H1 (cell line): ENCODE data around the gene EFCAB6. TPM values are rescaled to one million over a fixed set of nuclear protein-coding genes. Genes with fewer than 3 reads are reported as not detected.

Experiments used
- CTCF ChIA-PET: fragments of 300-600 bp; sonication (Branson Sonifier 250); formaldehyde crosslinking; loops from one replicate; lab custom pipeline; 2021; ENCODE audit not compliant: partially characterized antibody; lab: Charles Lee
- POLR2A ChIA-PET: fragments of 300-600 bp; sonication (Branson Sonifier 250); formaldehyde crosslinking; loops from one replicate; lab custom pipeline; 2021; ENCODE audit warnings: inconsistent platforms; ENCODE audit not compliant: partially characterized antibody; lab: Charles Lee
- DNase-seq, 2 experiments: peaks; one replicate each; pipeline versions ENCODE4 v3.0.0 to v3.0.0-alpha.2; 2010 to 2022; ENCODE audit warnings: low spot score in 2 of 2, low read depth in 1 of 2, mixed read lengths in 1 of 2
- FAIRE-seq: peaks from 2 replicates; lab custom pipeline; 2011; peaks lifted over from hg19 to GRCh38; lab: Jason Lieb, UNC
- H2AFZ ChIP-seq: 2 replicates; pipeline ENCODE4 v1.8.1; 2012; ENCODE audit warnings: low read length, inconsistent platforms
- H2AK5ac ChIP-seq: 2 replicates; pipeline ENCODE4 v1.6.1; 2013; ENCODE audit warnings: low read depth, low read length
- H2BK120ac ChIP-seq: replicated peaks from 2 replicates; pipeline ENCODE3; 2013; ENCODE audit warnings: low read depth, low read length, inconsistent platforms
- H2BK12ac ChIP-seq: 2 replicates; pipeline ENCODE4 v1.6.1; 2013; ENCODE audit warnings: low read depth, low read length
- H2BK15ac ChIP-seq: 2 replicates; pipeline ENCODE4 v1.6.1; 2013; ENCODE audit warnings: low read length
- H2BK20ac ChIP-seq: 2 replicates; pipeline ENCODE4 v1.6.1; 2013; ENCODE audit warnings: low read length
- H2BK5ac ChIP-seq: 2 replicates; pipeline ENCODE4 v1.6.1; 2013; ENCODE audit warnings: low read depth, low read length
- H3K14ac ChIP-seq: 2 replicates; pipeline ENCODE4 v1.6.1; 2013; ENCODE audit warnings: inconsistent platforms; ENCODE audit not compliant: insufficient read length
- H3K18ac ChIP-seq: 2 replicates; pipeline ENCODE4 v1.6.1; 2013; ENCODE audit warnings: low read length; ENCODE audit errors: extremely low read depth
- H3K23ac ChIP-seq: 2 replicates; pipeline ENCODE4 v1.6.1; 2013; ENCODE audit warnings: inconsistent platforms; ENCODE audit not compliant: insufficient read length
- H3K23me2 ChIP-seq: 2 replicates; pipeline ENCODE4 v1.6.1; 2013; ENCODE audit warnings: low read depth, low read length
- H3K27ac ChIP-seq: 2 replicates; pipeline ENCODE4 v1.6.1; 2011; ENCODE audit warnings: low read depth, low read length, inconsistent platforms
- H3K27me3 ChIP-seq, 4 experiments: replicated peaks in 1 of 4; 1 replicate in 1 of 4; 2 replicates in 3 of 4; pipeline versions ENCODE4 v1.6.1 to v1.8.1; 2011 to 2013; ENCODE audit warnings: low read length in 3 of 4, mild to moderate bottlenecking in 3 of 4, inconsistent platforms in 2 of 4, mixed read lengths in 2 of 4, moderate library complexity in 1 of 4; ENCODE audit not compliant: control insufficient read depth in 3 of 4, insufficient read depth in 3 of 4; ENCODE audit errors: extremely low read depth in 1 of 4
- H3K36me3 ChIP-seq, 4 experiments: 2 replicates each; pipeline versions ENCODE4 v1.6.1 to v1.8.1; 2011 to 2013; ENCODE audit warnings: mild to moderate bottlenecking in 4 of 4, low read length in 3 of 4, moderate library complexity in 2 of 4, control low read depth in 1 of 4, inconsistent platforms in 1 of 4; ENCODE audit not compliant: insufficient read depth in 4 of 4, control insufficient read depth in 2 of 4
- H3K4ac ChIP-seq: replicated peaks from 2 replicates; pipeline ENCODE3; 2013; ENCODE audit warnings: low read length, low read depth, mixed read lengths, inconsistent platforms; ENCODE audit not compliant: insufficient read length
- H3K4me1 ChIP-seq, 4 experiments: replicated peaks in 1 of 4; 1 replicate in 1 of 4; 2 replicates in 3 of 4; pipeline versions ENCODE4 v1.6.1 to v1.8.1; 2011 to 2013; ENCODE audit warnings: low read length in 3 of 4, inconsistent platforms in 2 of 4, mixed read lengths in 1 of 4; ENCODE audit not compliant: insufficient read depth in 4 of 4, control insufficient read depth in 3 of 4
- H3K4me2 ChIP-seq, 2 experiments: 2 replicates each; pipeline versions ENCODE4 v1.6.1 to v1.8.1; 2011 to 2013; ENCODE audit warnings: low read depth in 2 of 2, low read length in 2 of 2, control low read depth in 1 of 2, inconsistent platforms in 1 of 2, mild to moderate bottlenecking in 1 of 2; ENCODE audit not compliant: insufficient read depth in 1 of 2
- H3K4me3 ChIP-seq, 4 experiments: fragments of 200-600, 300-600 bp in 1 of 4; sonication (generic), shearing (Covaris generic), sonication (Bioruptor Twin) in 1 of 4; 2 replicates each; pipeline versions ENCODE4 v1.5.1 to v1.8.1; 2011 to 2016; ENCODE audit warnings: low read length in 4 of 4, low read depth in 3 of 4, control low read depth in 2 of 4, inconsistent platforms in 2 of 4, mild to moderate bottlenecking in 2 of 4, mixed read lengths in 1 of 4, moderate library complexity in 1 of 4; ENCODE audit not compliant: insufficient read depth in 2 of 4; ENCODE audit errors: extremely low read depth in 1 of 4
- H3K56ac ChIP-seq: replicated peaks from 2 replicates; pipeline ENCODE3; 2013; ENCODE audit warnings: low read depth, mild to moderate bottlenecking, mixed read lengths, low read length, inconsistent platforms; ENCODE audit not compliant: insufficient read length
- H3K79me1 ChIP-seq: 2 replicates; pipeline ENCODE4 v1.6.1; 2013; ENCODE audit warnings: low read depth, low read length, control low read depth
- H3K79me2 ChIP-seq, 2 experiments: 2 replicates each; pipeline versions ENCODE4 v1.6.1 to v1.8.1; 2012 to 2013; ENCODE audit warnings: low read length in 2 of 2, mild to moderate bottlenecking in 2 of 2, inconsistent platforms in 1 of 2; ENCODE audit not compliant: insufficient read depth in 2 of 2, control insufficient read depth in 1 of 2
- H3K9ac ChIP-seq, 4 experiments: replicated peaks in 1 of 4; 1 replicate in 1 of 4; 2 replicates in 3 of 4; pipeline versions ENCODE4 v1.6.1 to v1.8.1; 2011 to 2013; ENCODE audit warnings: low read depth in 3 of 4, low read length in 3 of 4, control low read depth in 2 of 4, mild to moderate bottlenecking in 2 of 4, moderate library complexity in 2 of 4, inconsistent platforms in 1 of 4; ENCODE audit errors: extremely low read depth in 1 of 4
- H3K9me3 ChIP-seq, 2 experiments: 2 replicates each; pipeline versions ENCODE4 v1.6.1 to v1.8.1; 2012 to 2013; ENCODE audit warnings: mild to moderate bottlenecking in 2 of 2, moderate library complexity in 2 of 2, control low read depth in 1 of 2, inconsistent platforms in 1 of 2, low read depth in 1 of 2, low read length in 1 of 2, mixed read lengths in 1 of 2; ENCODE audit not compliant: insufficient read depth in 2 of 2
- H4K20me1 ChIP-seq, 2 experiments: replicated peaks in 1 of 2; 2 replicates each; pipeline versions ENCODE3 to v1.8.1; 2011 to 2013; ENCODE audit warnings: inconsistent platforms in 2 of 2, low read length in 2 of 2, mild to moderate bottlenecking in 1 of 2; ENCODE audit not compliant: insufficient read depth in 2 of 2, control insufficient read depth in 1 of 2
- H4K5ac ChIP-seq: 2 replicates; pipeline ENCODE4 v1.6.1; 2013; ENCODE audit warnings: low read length, low read depth, mixed read lengths, inconsistent platforms; ENCODE audit not compliant: insufficient read length
- H4K8ac ChIP-seq: 2 replicates; pipeline ENCODE4 v1.8.0; 2013; ENCODE audit warnings: mild to moderate bottlenecking, moderate library complexity, low read length, inconsistent platforms; ENCODE audit not compliant: insufficient read depth; ENCODE audit errors: extremely low read depth
- H4K91ac ChIP-seq: replicated peaks from 2 replicates; pipeline ENCODE3; 2013; ENCODE audit warnings: low read length, mixed read lengths, inconsistent platforms; ENCODE audit not compliant: insufficient read length
- ATF3 ChIP-seq: IDR thresholded peaks from 2 replicates; pipeline ENCODE4 v1.6.1; 2011; ENCODE audit warnings: low read depth, mild to moderate bottlenecking, low read length; ENCODE audit not compliant: insufficient read depth
- BCL11A ChIP-seq, 2 experiments: IDR thresholded peaks; one replicate each; pipeline ENCODE4 v1.6.1; 2011; ENCODE audit warnings: low read depth in 2 of 2, low read length in 2 of 2, mild to moderate bottlenecking in 2 of 2
- KDM4A ChIP-seq: IDR thresholded peaks from one replicate; pipeline ENCODE4 v1.7.1; 2012; ENCODE audit warnings: low read depth, mild to moderate bottlenecking, moderate library complexity, low read length, inconsistent platforms; ENCODE audit not compliant: severe bottlenecking
- PHF8 ChIP-seq: fragments of 200-600 bp; sonication (generic); conservative IDR thresholded peaks from 2 replicates; pipeline ENCODE4 v1.7.1; 2012; ENCODE audit warnings: low read depth, mild to moderate bottlenecking, inconsistent platforms, low read length, moderate library complexity
- SIRT6 ChIP-seq: IDR thresholded peaks from one replicate; pipeline ENCODE4 v1.7.1; 2012; ENCODE audit warnings: low read length, inconsistent platforms
- SRF ChIP-seq: IDR thresholded peaks from 2 replicates; pipeline ENCODE4 v1.6.1; 2011; ENCODE audit warnings: mild to moderate bottlenecking, low read depth, low read length, moderate library complexity
- WGBS, 2 experiments: shearing (Covaris generic) in 1 of 2; methylation state at CpG; one replicate each; pipeline versions ENCODE4 v1.1.6 to v1.1.7; 2013 to 2015; ENCODE audit warnings: low lambda C conversion rate in 2 of 2, mixed read lengths in 2 of 2, inconsistent platforms in 1 of 2, low coverage in 1 of 2, missing lambda C conversion rate in 1 of 2; ENCODE audit not compliant: insufficient replicate concordance in 2 of 2, insufficient coverage in 1 of 2, insufficient read length in 1 of 2; ENCODE audit errors: extremely low coverage in 1 of 2, missing lambda C conversion rate in 1 of 2; 5-methylcytosine and 5-hydroxymethylcytosine counted together
- polyA plus RNA-seq, 7 experiments: library from polyadenylated mRNA; depleted of rRNA in 3 of 7; stranded (reverse) in 5 of 7; unstranded in 2 of 7; fragments of >200 nt in 5 of 7; fragments of 200-250 nt in 2 of 7; gene quantifications; 1 replicate in 5 of 7; 2 replicates in 1 of 7; 4 replicates in 1 of 7; pipeline versions ENCODE4 v1.2.1 to v1.2.3, GENCODE V29; 2011 to 2013; ENCODE audit warnings: missing spikeins in 2 of 7, mixed read lengths in 2 of 7
- total RNA-seq: library from RNA; stranded (reverse); fragmentation: NEBNext Ultra II Directional; extraction: Animal tissue kit (Norgen Biotek cat#: 25700); gene quantifications from 2 replicates; pipeline ENCODE4 v1.2.1, GENCODE V29; 2021

Gene EFCAB6
- total and polyA plus RNA-seq, 2 of the 8 experiments (the other 6 are each of a cell fraction or from before 2014, with no cell fraction given) = 0.32 to 1.7 TPM

GRCh38 chr22:43714104-43714503 lies 98.0 kb downstream of the EFCAB6 start:
- H3K79me2 ChIP-seq = no peaks in the 10 kb centered on the region
- H2BK15ac ChIP-seq = no peak overlapping the region
- no peak for TF ChIP-seq ATF3
- no peak for TF ChIP-seq SIRT6
- TF ChIP-seq PHF8 = no peak
- TF ChIP-seq BCL11A (IDR thresholded peaks at IDR 0.05; ENCODE audit: low read depth in 2 of 2, low read length in 2 of 2) = no peak
- TF ChIP-seq SRF = no peak
- no peak for TF ChIP-seq KDM4A
- H2BK120ac ChIP-seq = no peak overlapping the region
- no peak overlapping the region for H3K23ac ChIP-seq
- WGBS, 2 experiments = 80% methylated on average over 2 of the region's 2 CpGs; no CpG with 5 or more reads in 1 of the 2 experiments
- no peaks in the 10 kb centered on the region; a peak in 1 of 7 replicates for H3K27me3 ChIP-seq
- H4K5ac ChIP-seq = no peak overlapping the region
- H3K36me3 ChIP-seq = no peaks in the 10 kb centered on the region
- H3K14ac ChIP-seq = no peak overlapping the region
- CTCF ChIA-PET = interaction anchor here (0.6 to 1.2 kb wide), 3 partner anchors 15 to 29 kb away, joined by 3 read pairs; no protein-coding TSS in a partner anchor
- no peak overlapping the region for H3K27ac ChIP-seq
- no peak overlapping the region for H2BK20ac ChIP-seq
- no peak overlapping the region for H4K8ac ChIP-seq
- H3K23me2 ChIP-seq = no peaks in the 10 kb centered on the region
- H3K4ac ChIP-seq = no peak overlapping the region
- no peaks in the 10 kb centered on the region for H3K79me1 ChIP-seq
- no peak overlapping the region for H3K4me3 ChIP-seq
- H3K9me3 ChIP-seq = no peaks in the 10 kb centered on the region
- H2AK5ac ChIP-seq = no peak overlapping the region
- H3K4me2 ChIP-seq = no peak overlapping the region
- DNase-seq = no peak
- no peak overlapping the region for H4K91ac ChIP-seq
- H3K18ac ChIP-seq = no peak overlapping the region
- no peak overlapping the region for H3K9ac ChIP-seq
- H2AFZ ChIP-seq = no peak overlapping the region
- H4K20me1 ChIP-seq = no peaks in the 10 kb centered on the region
- FAIRE-seq = no peak
- POLR2A ChIA-PET = no interaction called here
- H2BK5ac ChIP-seq = no peak overlapping the region
- H2BK12ac ChIP-seq = no peak overlapping the region
- H3K56ac ChIP-seq = no peak overlapping the region
- no peaks in the 10 kb centered on the region for H3K4me1 ChIP-seq
